CD4-positive, alpha-beta T cell (primary cell): ENCODE results near the gene FLG2. TPM values are rescaled to one million over a fixed set of nuclear protein-coding genes. Genes with fewer than 3 reads are reported as not detected.
"Not testable (repeated sequence)": the region's sequence is repeated elsewhere in the genome, so short reads cannot be mapped to it uniquely, and the experiment has no call there.

Source experiments
- ATAC-seq: fragments of 200-7000 bp; cut with Tn5 transposase; one replicate; pipeline ENCODE4 v1.10.0; 2022; ENCODE audit warnings: mild to moderate bottlenecking; ENCODE audit not compliant: poor library complexity
- CTCF ChIA-PET: fragments of 350-600 bp; sonication (Branson Sonifier 250); formaldehyde crosslinking; loops from one replicate; lab custom pipeline; 2021; ENCODE audit warnings: antibody characterized with exemption, inconsistent platforms; lab: Charles Lee
- POLR2A ChIA-PET: fragments of 350-600 bp; sonication (Branson Sonifier 250); formaldehyde crosslinking; loops from one replicate; lab custom pipeline; 2021; ENCODE audit warnings: antibody characterized with exemption, inconsistent platforms; lab: Charles Lee
- DNase-seq, 14 experiments: peaks; one replicate each; pipeline ENCODE4 v3.0.0-alpha.2; 2013 to 2020; ENCODE audit warnings: mixed read lengths in 2 of 14
- H3K27ac ChIP-seq, 2 donors: one replicate each; pipeline versions ENCODE4 v1.5.1 to v1.7.0; 2013; ENCODE audit warnings: low read length in 2 of 2, low read depth in 1 of 2, mild to moderate bottlenecking in 1 of 2
- H3K27me3 ChIP-seq, 2 experiments: 1 replicate in 1 of 2; 2 replicates in 1 of 2; pipeline versions ENCODE4 v1.6.1 to v1.7.0; 2013; ENCODE audit warnings: low read length in 2 of 2, control low read depth in 1 of 2, mild to moderate bottlenecking in 1 of 2, moderate library complexity in 1 of 2; ENCODE audit not compliant: insufficient read depth in 2 of 2, control insufficient read depth in 1 of 2
- H3K36me3 ChIP-seq: one replicate; pipeline ENCODE4 v1.6.1; 2013; ENCODE audit warnings: low read length, control low read depth; ENCODE audit not compliant: insufficient read depth
- H3K4me1 ChIP-seq: one replicate; pipeline ENCODE4 v1.6.1; 2013; ENCODE audit warnings: low read length, control low read depth; ENCODE audit not compliant: insufficient read depth
- H3K4me3 ChIP-seq: one replicate; pipeline ENCODE4 v1.5.1; 2013; ENCODE audit warnings: mild to moderate bottlenecking, low read length, moderate library complexity
- H3K9me3 ChIP-seq, 2 experiments: 1 replicate in 1 of 2; 2 replicates in 1 of 2; pipeline versions ENCODE4 v1.6.1 to v1.7.0; 2013; ENCODE audit warnings: low read length in 2 of 2, mild to moderate bottlenecking in 2 of 2, control low read depth in 1 of 2, moderate library complexity in 1 of 2; ENCODE audit not compliant: control insufficient read depth in 1 of 2, insufficient read depth in 1 of 2
- H3K27ac Mint-ChIP-seq: one replicate; pipeline ENCODE4 v1.8.0; 2020; ENCODE audit warnings: mixed read lengths
- H3K27me3 Mint-ChIP-seq: one replicate; pipeline ENCODE4 v1.8.0; 2021; ENCODE audit warnings: mixed read lengths
- H3K36me3 Mint-ChIP-seq: one replicate; pipeline ENCODE4 v1.8.0; 2021; ENCODE audit warnings: low read depth, mixed read lengths
- H3K4me1 Mint-ChIP-seq: one replicate; pipeline ENCODE4 v1.8.0; 2021; ENCODE audit warnings: low read depth, mixed read lengths
- H3K4me3 Mint-ChIP-seq: one replicate; pipeline ENCODE4 v1.8.0; 2020; ENCODE audit warnings: mild to moderate bottlenecking, mixed read lengths
- H3K9me3 Mint-ChIP-seq: one replicate; pipeline ENCODE4 v1.8.0; 2020; ENCODE audit warnings: mixed read lengths
- intact Hi-C, 2 experiments: fragments of 100-400 bp; cut with DNase I in 1 of 2; cut with micrococcal nuclease in 1 of 2; formaldehyde crosslinking; loops; one replicate each; pipeline versions ENCODE4 v1.15.1 to v1.9.0; 2023 to 2025; cut with DNase I, micrococcal nuclease
- total RNA-seq, 174 experiments: library from RNA in 2 of 174; stranded (reverse) in 2 of 174; gene quantifications; one replicate each; pipeline ENCODE4 v1.2.3 and lab custom pipeline; 2021 to 2026

The FLG2 gene
- total RNA-seq, 2 experiments from 2014 or later = not detected

GRCh38 chr1:152308758-152309157 lies 51.0 kb downstream of the FLG2 start:
- ATAC-seq, intact Hi-C loops, H3K27ac ChIP-seq, H3K27ac Mint-ChIP-seq, H3K4me1 ChIP-seq, H3K36me3 ChIP-seq, H3K4me3 Mint-ChIP-seq, H3K36me3 Mint-ChIP-seq, H3K9me3 Mint-ChIP-seq, H3K27me3 ChIP-seq, H3K4me1 Mint-ChIP-seq, H3K4me3 ChIP-seq, CTCF ChIA-PET, DNase-seq, POLR2A ChIA-PET: not testable (repeated sequence)
- H3K9me3 ChIP-seq = peaks cover 0 to 13% of the 10 kb centered on the region in 2 experiments
- peaks cover 15% of the 10 kb centered on the region for H3K27me3 Mint-ChIP-seq

GRCh38 chr1:152307970-152308369 lies 51.8 kb downstream of the FLG2 start:
- POLR2A ChIA-PET, H3K36me3 Mint-ChIP-seq, H3K4me1 Mint-ChIP-seq, CTCF ChIA-PET, H3K27ac ChIP-seq, intact Hi-C loops, H3K4me3 ChIP-seq, H3K4me3 Mint-ChIP-seq, H3K27ac Mint-ChIP-seq, H3K36me3 ChIP-seq, H3K9me3 Mint-ChIP-seq, ATAC-seq, DNase-seq, H3K4me1 ChIP-seq, H3K27me3 ChIP-seq: not testable (repeated sequence)
- peaks cover 11% of the 10 kb centered on the region for H3K27me3 Mint-ChIP-seq
- H3K9me3 ChIP-seq = peaks cover 0 to 13% of the 10 kb centered on the region in 2 experiments

- H3K9me3 Mint-ChIP-seq, H3K27ac ChIP-seq, H3K27me3 Mint-ChIP-seq, H3K4me3 ChIP-seq, H3K36me3 ChIP-seq, CTCF ChIA-PET, H3K36me3 Mint-ChIP-seq, H3K4me1 Mint-ChIP-seq, POLR2A ChIA-PET, H3K27me3 ChIP-seq, H3K4me3 Mint-ChIP-seq, H3K4me1 ChIP-seq, H3K27ac Mint-ChIP-seq, DNase-seq, ATAC-seq, intact Hi-C loops: not testable (repeated sequence)
- H3K9me3 ChIP-seq = peaks cover 0 to 13% of the 10 kb centered on the region in 2 experiments
Observed at GRCh38 chr1:152306123-152306522, 53.7 kb downstream of the FLG2 start.

- H3K27ac ChIP-seq, intact Hi-C loops, H3K4me1 ChIP-seq, H3K27me3 Mint-ChIP-seq, CTCF ChIA-PET, H3K27ac Mint-ChIP-seq, H3K36me3 Mint-ChIP-seq, H3K4me3 ChIP-seq, POLR2A ChIA-PET, H3K27me3 ChIP-seq, H3K36me3 ChIP-seq, H3K9me3 Mint-ChIP-seq, H3K4me1 Mint-ChIP-seq, ATAC-seq, H3K9me3 ChIP-seq, DNase-seq, H3K4me3 Mint-ChIP-seq: not testable (repeated sequence)
Observed at GRCh38 chr1:152304773-152305172, 55.0 kb downstream of the FLG2 start.

- H3K27ac Mint-ChIP-seq, intact Hi-C loops, CTCF ChIA-PET, H3K4me1 Mint-ChIP-seq, H3K4me3 Mint-ChIP-seq, ATAC-seq, DNase-seq, H3K27me3 ChIP-seq, H3K9me3 Mint-ChIP-seq, H3K9me3 ChIP-seq, H3K36me3 Mint-ChIP-seq, H3K4me3 ChIP-seq, POLR2A ChIA-PET, H3K36me3 ChIP-seq, H3K4me1 ChIP-seq, H3K27ac ChIP-seq, H3K27me3 Mint-ChIP-seq: not testable (repeated sequence)
Observed at GRCh38 chr1:152303139-152303872, 56.5 kb downstream of the FLG2 start.

Other genes starting within 250 kb of the FLG2 start
- not detected for gene TCHH, start 244.6 kb downstream of the FLG2 start, total RNA-seq
- not detected for gene RPTN, start 200.8 kb downstream of the FLG2 start, total RNA-seq
- not detected for gene HRNR, start 135.8 kb downstream of the FLG2 start, total RNA-seq
- gene FLG, start 34.8 kb downstream of the FLG2 start, total RNA-seq = not detected
- gene CRNN, start 54.3 kb upstream of the FLG2 start, total RNA-seq = not detected
- not detected for gene LCE5A, start 150.8 kb upstream of the FLG2 start, total RNA-seq
- gene CRCT1, start 154.5 kb upstream of the FLG2 start, total RNA-seq = not detected
- not detected for gene LCE3E, start 206.8 kb upstream of the FLG2 start, total RNA-seq
- gene LCE3D, start 220.5 kb upstream of the FLG2 start, total RNA-seq = not detected
- not detected for gene LCE3C, start 240.2 kb upstream of the FLG2 start, total RNA-seq